Left ventricle myocardium inferior (tissue), 1 donor: ENCODE measurements around the gene TMA7. TPM values are rescaled to one million over a fixed set of nuclear protein-coding genes. Genes with fewer than 3 reads are reported as not detected.
"Not testable (repeated sequence)": the region's sequence is repeated elsewhere in the genome, so short reads cannot be mapped to it uniquely, and the experiment has no call there.

Experiments
- DNase-seq: peaks from one replicate; pipeline ENCODE4 v3.0.0-alpha.2; 2020
- H3K27ac ChIP-seq: fragments of 200-600 bp; replicated peaks from 2 replicates; pipeline ENCODE4 v1.8.0; 2021
- H3K27me3 ChIP-seq: fragments of 200-600 bp; 2 replicates; pipeline ENCODE4 v1.8.0; 2021; ENCODE audit warnings: low read depth
- H3K36me3 ChIP-seq: fragments of 200-600 bp; 2 replicates; pipeline ENCODE4 v1.8.0; 2021
- H3K4me1 ChIP-seq: fragments of 200-600 bp; 2 replicates; pipeline ENCODE4 v1.8.0; 2021
- H3K4me3 ChIP-seq: fragments of 200-600 bp; 2 replicates; pipeline ENCODE4 v1.8.0; 2021; ENCODE audit warnings: mild to moderate bottlenecking, moderate library complexity
- H3K9me3 ChIP-seq: fragments of 200-600 bp; replicated peaks from 2 replicates; pipeline ENCODE4 v1.8.0; 2021
- intact Hi-C: fragments of 100-400 bp; cut with micrococcal nuclease; formaldehyde crosslinking; loops from one replicate; pipeline ENCODE4 v1.11.0; 2022
- total RNA-seq: library from RNA; stranded (reverse); fragmentation: NEBNext Ultra II Directional; extraction: Animal tissue kit (Norgen Biotek cat#: 25700); gene quantifications from one replicate; pipeline ENCODE4 v1.2.1, GENCODE V29; 2021
- TF ChIP-seq, protein P1 (sequence below): fragments of 200-600 bp; IDR thresholded peaks from 2 replicates; pipeline ENCODE4 v1.8.0; 2021; ENCODE audit warnings: antibody characterized with exemption, mild to moderate bottlenecking, borderline replicate concordance
- donor health status: DM: no; HTN: yes; CAD: no; lungs with severe emphysema.

The TMA7 gene
- total RNA-seq, 1 donor from 2014 or later, result 258 TPM

DNA sequence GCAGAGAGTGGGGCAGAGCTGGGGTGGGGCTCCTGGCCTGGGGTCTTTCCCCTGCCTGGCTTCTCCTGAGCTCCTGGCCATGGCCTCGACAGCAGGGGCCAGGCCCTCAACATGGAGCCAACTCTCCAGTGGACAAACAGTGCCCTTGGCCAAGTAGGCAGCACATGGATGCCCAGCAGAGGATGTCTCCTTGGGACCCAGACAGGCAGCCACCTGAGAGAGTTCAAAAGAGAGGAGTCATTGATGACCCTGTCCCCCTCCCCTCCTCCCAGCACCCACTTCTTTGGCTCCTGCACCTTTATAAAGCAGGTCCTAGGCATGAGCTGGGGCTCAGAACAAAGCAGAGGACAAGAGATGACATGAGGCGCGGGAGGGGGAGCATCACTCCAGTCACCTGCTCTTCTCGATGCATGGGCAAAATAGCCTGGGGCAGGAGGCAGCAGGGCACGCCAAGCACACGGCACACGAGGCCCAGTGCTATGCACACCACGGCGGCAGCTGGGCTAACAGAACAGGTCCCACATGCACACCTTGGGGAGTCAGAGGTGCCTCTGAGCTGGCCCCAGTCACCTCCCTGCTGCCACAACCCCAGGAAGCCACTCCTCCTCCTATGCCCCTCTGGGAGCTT, 36.5 kb downstream of the TMA7 start:
- TF ChIP-seq, protein P1, sequence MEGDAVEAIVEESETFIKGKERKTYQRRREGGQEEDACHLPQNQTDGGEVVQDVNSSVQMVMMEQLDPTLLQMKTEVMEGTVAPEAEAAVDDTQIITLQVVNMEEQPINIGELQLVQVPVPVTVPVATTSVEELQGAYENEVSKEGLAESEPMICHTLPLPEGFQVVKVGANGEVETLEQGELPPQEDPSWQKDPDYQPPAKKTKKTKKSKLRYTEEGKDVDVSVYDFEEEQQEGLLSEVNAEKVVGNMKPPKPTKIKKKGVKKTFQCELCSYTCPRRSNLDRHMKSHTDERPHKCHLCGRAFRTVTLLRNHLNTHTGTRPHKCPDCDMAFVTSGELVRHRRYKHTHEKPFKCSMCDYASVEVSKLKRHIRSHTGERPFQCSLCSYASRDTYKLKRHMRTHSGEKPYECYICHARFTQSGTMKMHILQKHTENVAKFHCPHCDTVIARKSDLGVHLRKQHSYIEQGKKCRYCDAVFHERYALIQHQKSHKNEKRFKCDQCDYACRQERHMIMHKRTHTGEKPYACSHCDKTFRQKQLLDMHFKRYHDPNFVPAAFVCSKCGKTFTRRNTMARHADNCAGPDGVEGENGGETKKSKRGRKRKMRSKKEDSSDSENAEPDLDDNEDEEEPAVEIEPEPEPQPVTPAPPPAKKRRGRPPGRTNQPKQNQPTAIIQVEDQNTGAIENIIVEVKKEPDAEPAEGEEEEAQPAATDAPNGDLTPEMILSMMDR, result no peak
- peak overlapping the region; percentile 72 for H3K27ac ChIP-seq
- no peak overlapping the region for H3K4me3 ChIP-seq
- H3K9me3 ChIP-seq, result no peaks in the 10 kb centered on the region
- no peak for DNase-seq
- no peaks in the 10 kb centered on the region for H3K27me3 ChIP-seq
- no peaks in the 10 kb centered on the region for H3K36me3 ChIP-seq
- peaks cover 50% of the 10 kb centered on the region for H3K4me1 ChIP-seq
- intact Hi-C loops, result no loop called here

DNA sequence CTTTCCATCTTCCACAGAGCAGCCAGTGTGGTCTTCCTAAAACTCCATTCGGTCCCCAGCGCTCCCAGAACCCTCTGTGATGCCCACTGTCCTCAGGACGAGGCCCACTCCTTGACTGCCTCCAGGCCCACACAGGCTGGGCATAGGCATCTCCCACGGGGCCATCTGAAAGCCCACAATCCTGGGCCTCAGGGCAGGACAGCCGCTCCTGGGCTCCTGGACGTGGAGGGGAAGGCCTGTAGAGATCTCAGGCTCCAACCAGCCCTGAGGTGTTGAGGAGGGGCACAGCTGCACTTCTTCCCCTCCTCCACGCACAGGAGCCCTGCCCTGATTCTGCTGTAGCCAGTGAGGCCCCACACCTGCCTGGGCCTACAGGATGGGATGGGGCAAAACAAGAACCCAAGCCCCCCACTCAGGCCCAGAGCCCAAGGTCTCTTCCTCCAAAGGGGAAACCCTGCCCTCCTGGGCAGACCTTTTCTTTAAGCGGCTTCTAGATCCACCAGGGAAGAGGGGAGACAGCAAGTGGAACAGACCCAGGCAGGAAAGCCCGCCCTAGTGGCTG, 38.0 kb downstream of the TMA7 start:
- intact Hi-C loops, result no loop called here
- Histone ChIP-seq H3K27me3 (no peaks in the 10 kb centered on the region), H3K9me3 (no peaks in the 10 kb centered on the region), H3K4me1 (peaks cover 35% of the 10 kb centered on the region), H3K27ac (peak overlapping the region; percentile 72), H3K4me3 (no peak overlapping the region), H3K36me3 (no peaks in the 10 kb centered on the region)
- TF ChIP-seq, protein P1, result no peak
- no peak for DNase-seq

DNA sequence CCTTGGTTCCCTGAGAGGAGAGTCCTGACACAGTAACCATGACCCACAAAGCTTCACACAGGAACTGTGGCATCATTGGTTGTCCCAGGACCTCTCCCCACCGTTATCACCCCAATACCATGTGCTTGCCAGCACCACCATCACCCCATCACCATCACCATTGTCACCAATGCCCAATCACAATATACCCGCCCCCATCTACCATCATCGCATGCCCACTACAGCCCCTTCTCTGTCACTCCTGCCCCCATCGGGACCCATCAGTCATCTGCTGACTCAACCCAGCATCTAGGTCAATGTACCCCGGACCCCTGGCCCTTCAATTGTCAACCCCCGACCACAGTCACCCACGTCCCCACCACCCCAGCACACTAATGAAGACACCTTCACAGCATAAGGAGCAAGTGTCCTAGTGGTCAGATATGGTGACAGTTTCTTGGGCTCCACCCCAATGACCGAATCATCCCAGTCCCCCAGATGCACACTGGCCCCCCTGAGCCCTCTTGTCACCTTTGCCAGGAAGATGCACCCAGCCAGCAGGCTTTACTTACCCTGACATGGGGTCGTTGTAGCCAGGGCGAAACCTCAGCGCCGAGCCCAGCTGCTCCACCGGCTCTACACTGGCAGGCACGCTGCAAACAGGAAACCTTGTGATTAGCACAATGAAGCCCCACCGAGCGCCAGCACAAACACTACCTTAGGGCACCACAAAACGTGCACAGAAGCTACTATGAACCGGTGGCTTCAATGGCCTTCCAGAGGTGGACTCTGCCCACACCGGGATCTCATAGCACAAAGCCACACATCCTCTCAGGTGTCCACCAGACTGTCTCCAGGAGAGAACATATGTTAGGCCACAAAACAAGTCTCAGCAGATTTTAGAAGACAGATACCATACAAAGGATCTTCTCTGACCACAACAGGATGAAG, 38.8 kb downstream of the TMA7 start:
- no peaks in the 10 kb centered on the region for H3K36me3 ChIP-seq
- H3K27ac ChIP-seq, result peak overlapping the region; percentile 72
- no peak overlapping the region for H3K4me3 ChIP-seq
- intact Hi-C loops, result no loop called here
- peaks cover 26% of the 10 kb centered on the region for H3K4me1 ChIP-seq
- H3K9me3 ChIP-seq, result no peaks in the 10 kb centered on the region
- H3K27me3 ChIP-seq, result no peaks in the 10 kb centered on the region
- no peak for DNase-seq
- TF ChIP-seq, protein P1, result no peak

DNA sequence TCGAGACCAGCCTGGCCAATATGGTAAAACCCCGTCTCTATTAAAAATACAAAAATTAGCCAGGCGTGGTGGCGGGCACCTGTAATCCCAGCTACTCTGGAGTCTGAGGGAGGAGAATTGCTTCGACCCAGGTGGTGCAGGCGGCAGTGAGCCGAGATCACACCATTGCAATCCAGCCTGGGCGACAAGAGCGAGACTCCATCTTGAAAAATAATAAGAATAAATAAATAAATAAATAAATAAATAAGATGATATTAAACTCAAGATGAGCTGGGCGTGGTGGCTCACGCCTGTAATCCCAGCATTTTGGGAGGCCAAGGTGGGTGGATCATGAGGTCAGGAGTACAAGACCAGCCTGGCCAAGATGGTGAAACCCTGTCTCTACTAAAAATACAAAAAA, 40.8 kb downstream of the TMA7 start:
- intact Hi-C loops, H3K36me3 ChIP-seq: not testable (repeated sequence)
- peaks cover 26% of the 10 kb centered on the region for H3K4me1 ChIP-seq

DNA sequence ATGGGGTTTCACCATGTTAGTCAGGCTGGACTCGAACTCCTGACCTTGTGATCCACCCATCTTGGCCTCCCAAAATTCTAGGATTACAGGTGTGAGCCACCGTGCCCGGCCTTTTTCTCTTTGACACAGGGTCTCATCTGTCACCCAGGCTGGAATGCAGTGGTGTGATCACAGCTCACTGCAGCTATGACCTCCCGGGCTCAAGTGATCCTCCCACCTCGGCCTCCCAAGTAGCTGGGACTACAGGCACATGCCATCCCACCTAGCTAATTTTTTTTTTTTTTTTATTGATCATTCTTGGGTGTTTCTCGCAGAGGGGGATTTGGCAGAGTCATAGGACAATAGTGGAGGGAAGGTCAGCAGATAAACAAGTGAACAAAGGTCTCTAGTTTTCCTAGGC, 42.8 kb downstream of the TMA7 start:
- H3K36me3 ChIP-seq, H3K9me3 ChIP-seq: not testable (repeated sequence)

More for the DNA sequence above, 40.8 kb downstream of the TMA7 start:
- H3K27me3 ChIP-seq, DNase-seq, H3K4me3 ChIP-seq, H3K27ac ChIP-seq, H3K9me3 ChIP-seq: not testable (repeated sequence)

DNA sequence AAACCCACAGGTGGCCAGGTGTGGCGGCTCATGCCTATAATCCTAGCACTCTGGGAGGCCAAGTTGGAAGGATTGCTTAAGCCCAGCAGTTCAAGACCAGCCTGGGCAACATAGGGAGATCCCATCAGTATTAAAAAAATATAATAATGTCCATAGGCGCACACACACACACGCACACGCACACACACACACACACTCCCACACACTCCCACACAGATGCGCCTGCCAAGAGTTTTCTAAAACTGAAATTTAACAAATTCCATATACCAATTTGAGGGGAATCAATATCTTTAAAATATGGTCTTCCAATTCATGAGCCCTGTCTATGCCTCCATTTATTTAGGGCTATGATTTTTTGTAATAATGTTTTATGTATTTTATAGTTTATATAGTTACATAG, 46.9 kb downstream of the TMA7 start:
- intact Hi-C loops, result no loop called here
- Histone ChIP-seq H3K4me3 (no peak overlapping the region), H3K9me3 (no peaks in the 10 kb centered on the region), H3K27ac (no peak overlapping the region), H3K27me3 (no peaks in the 10 kb centered on the region), H3K36me3 (no peaks in the 10 kb centered on the region), H3K4me1 (no peaks in the 10 kb centered on the region)
- TF ChIP-seq, protein P1, result no peak
- no peak for DNase-seq

More for the DNA sequence above, 42.8 kb downstream of the TMA7 start:
- intact Hi-C loops, H3K27me3 ChIP-seq, H3K4me3 ChIP-seq, DNase-seq, H3K27ac ChIP-seq: not testable (repeated sequence)
- peaks cover 14% of the 10 kb centered on the region for H3K4me1 ChIP-seq
